GM23338 (cell line): Measurements from ENCODE around the gene QRICH1. TPM values are rescaled to one million over a fixed set of nuclear protein-coding genes. Genes with fewer than 3 reads are reported as not detected.

Source experiments
- ATAC-seq: fragments of 200-7000 bp; cut with Tn5 transposase; 3 replicates; pipeline ENCODE4 v1.9.1; 2020
- DNase-seq: peaks from one replicate; pipeline ENCODE4 v3.0.0-alpha.2; 2015; ENCODE audit warnings: low spot score
- H2AFZ ChIP-seq: fragments of 200-600 bp; sonication (generic); 2 replicates; pipeline ENCODE4 v1.8.0; 2016; ENCODE audit warnings: antibody characterized with exemption, mild to moderate bottlenecking, moderate library complexity
- H3F3A ChIP-seq: fragments of 200-600 bp; sonication (generic); replicated peaks from 2 replicates; pipeline ENCODE4 v1.8.0; 2017; ENCODE audit warnings: antibody characterized with exemption, mixed run types, low read depth
- H3K27ac ChIP-seq: fragments of 200-600 bp; sonication (generic); 2 replicates; pipeline ENCODE4 v1.6.1; 2016; ENCODE audit warnings: low read depth
- H3K27me3 ChIP-seq: fragments of 200-600 bp; sonication (generic); 2 replicates; pipeline ENCODE4 v1.8.0; 2016; ENCODE audit warnings: mild to moderate bottlenecking, mixed run types, moderate library complexity; ENCODE audit not compliant: insufficient read depth
- H3K36me3 ChIP-seq: fragments of 200-600 bp; sonication (generic); 2 replicates; pipeline ENCODE4 v1.8.0; 2016; ENCODE audit warnings: mild to moderate bottlenecking; ENCODE audit not compliant: insufficient read depth
- H3K4me1 ChIP-seq: fragments of 200-600 bp; sonication (generic); 2 replicates; pipeline ENCODE4 v1.8.0; 2016; ENCODE audit warnings: mild to moderate bottlenecking, moderate library complexity; ENCODE audit not compliant: insufficient read depth
- H3K4me2 ChIP-seq: fragments of 200-600 bp; sonication (generic); 2 replicates; pipeline ENCODE4 v1.7.1; 2017; ENCODE audit warnings: mixed run types
- H3K4me3 ChIP-seq: fragments of 200-600 bp; sonication (generic); 2 replicates; pipeline ENCODE4 v1.6.1; 2016; ENCODE audit warnings: mixed run types
- H3K79me2 ChIP-seq: fragments of 200-600 bp; sonication (generic); replicated peaks from 2 replicates; pipeline ENCODE4 v1.8.0; 2017; ENCODE audit warnings: mild to moderate bottlenecking; ENCODE audit not compliant: insufficient read depth
- H3K9me2 ChIP-seq: fragments of 200-600 bp; sonication (generic); 2 replicates; pipeline ENCODE4 v1.8.0; 2017; ENCODE audit not compliant: insufficient read depth
- H4K20me1 ChIP-seq: fragments of 200-600 bp; sonication (generic); replicated peaks from 2 replicates; pipeline ENCODE4 v1.8.0; 2017; ENCODE audit warnings: mild to moderate bottlenecking; ENCODE audit not compliant: insufficient read depth
- H3K27ac Mint-ChIP-seq: 2 replicates; pipeline ENCODE4 v1.8.0; 2020; ENCODE audit warnings: inconsistent platforms, mild to moderate bottlenecking, moderate library complexity, mixed read lengths
- H3K27me3 Mint-ChIP-seq: 3 replicates; pipeline ENCODE4 v1.8.0; 2022; ENCODE audit warnings: low read depth, mild to moderate bottlenecking, moderate library complexity, mixed read lengths, inconsistent platforms; ENCODE audit not compliant: insufficient read depth, poor library complexity
- H3K36me3 Mint-ChIP-seq: 3 replicates; pipeline ENCODE4 v1.8.0; 2021; ENCODE audit warnings: low read depth, mild to moderate bottlenecking, inconsistent platforms, moderate library complexity, mixed read lengths
- H3K4me1 Mint-ChIP-seq: 3 replicates; pipeline ENCODE4 v1.8.0; 2020; ENCODE audit warnings: mild to moderate bottlenecking, inconsistent platforms, mixed read lengths
- H3K4me3 Mint-ChIP-seq: 3 replicates; pipeline ENCODE4 v1.8.0; 2021; ENCODE audit warnings: moderate library complexity, mild to moderate bottlenecking, inconsistent platforms, mixed read lengths
- H3K9me3 Mint-ChIP-seq: 3 replicates; pipeline ENCODE4 v1.8.0; 2020; ENCODE audit warnings: moderate library complexity, mild to moderate bottlenecking, inconsistent platforms, mixed read lengths
- CREB1 ChIP-seq: fragments of 250-450 bp; sonication (Bioruptor Pico); IDR thresholded peaks from 2 replicates; pipeline ENCODE4 v1.5.0; 2020; ENCODE audit warnings: low read depth, mild to moderate bottlenecking, moderate library complexity
- EZH2phosphoT487 ChIP-seq: fragments of 200-600 bp; sonication (generic); IDR thresholded peaks from one replicate; pipeline ENCODE4 v1.8.1; 2018; ENCODE audit warnings: antibody characterized with exemption; ENCODE audit not compliant: unreplicated experiment
- JUNB ChIP-seq: IDR thresholded peaks from one replicate; pipeline ENCODE4 v1.6.1; 2016; ENCODE audit warnings: antibody characterized with exemption; ENCODE audit not compliant: unreplicated experiment
- NANOG ChIP-seq: IDR thresholded peaks from 2 replicates; pipeline ENCODE4 v1.6.1; 2016; ENCODE audit warnings: antibody characterized with exemption, borderline replicate concordance
- POLR2AphosphoS5 ChIP-seq: IDR thresholded peaks from 2 replicates; pipeline ENCODE4 v1.6.1; 2016; ENCODE audit warnings: antibody characterized with exemption, low read depth
- REST ChIP-seq: IDR thresholded peaks from one replicate; pipeline ENCODE4 v1.6.1; 2018; ENCODE audit warnings: antibody characterized with exemption; ENCODE audit not compliant: unreplicated experiment
- STAT1 ChIP-seq: IDR thresholded peaks from one replicate; pipeline ENCODE4 v1.6.1; 2016; ENCODE audit warnings: antibody characterized with exemption; ENCODE audit not compliant: unreplicated experiment
- ZNF114 ChIP-seq: fragments of 250-450 bp; sonication (Bioruptor Pico); IDR thresholded peaks from 2 replicates; pipeline ENCODE4 v1.5.0; 2020; ENCODE audit warnings: mild to moderate bottlenecking, moderate library complexity
- ZNF331 ChIP-seq: fragments of 250-450 bp; sonication (Bioruptor Pico); IDR thresholded peaks from 2 replicates; pipeline ENCODE4 v1.5.0; 2020; ENCODE audit warnings: low read depth, mild to moderate bottlenecking, moderate library complexity
- polyA plus RNA-seq: library from polyadenylated mRNA; unstranded; fragments of >200 nt; fragmentation: Nextera tagmentation; extraction: Ambion mirVana; gene quantifications from 2 replicates; pipeline ENCODE4 v1.2.1, GENCODE V29; 2016
- total RNA-seq: library from RNA; depleted of rRNA; stranded (reverse); fragments of >200 nt; shearing (Covaris generic); gene quantifications from 2 replicates; pipeline ENCODE4 v1.2.3, GENCODE V29; 2014
- TF ChIP-seq, protein P1 (sequence below): fragments of 250-450 bp; sonication (Bioruptor Pico); IDR thresholded peaks from 2 replicates; pipeline ENCODE4 v1.5.0; 2020; ENCODE audit warnings: mild to moderate bottlenecking, moderate library complexity
- TF ChIP-seq, protein P2 (sequence below), 2 experiments: fragments of 200-600 bp in 1 of 2; sonication (generic) in 1 of 2; conservative IDR thresholded peaks; 2 replicates each; pipeline versions ENCODE4 v1.5.1 to v1.6.1; 2016 to 2017; ENCODE audit warnings: antibody characterized with exemption in 2 of 2, low read depth in 2 of 2, mild to moderate bottlenecking in 2 of 2, moderate library complexity in 1 of 2
- TF ChIP-seq, protein P3 (sequence below): IDR thresholded peaks from 2 replicates; pipeline ENCODE4 v1.6.1; 2016; ENCODE audit warnings: antibody characterized with exemption

Gene QRICH1
- total and polyA plus RNA-seq, 2 experiments from 2014 or later = 66.9 to 149 TPM

DNA sequence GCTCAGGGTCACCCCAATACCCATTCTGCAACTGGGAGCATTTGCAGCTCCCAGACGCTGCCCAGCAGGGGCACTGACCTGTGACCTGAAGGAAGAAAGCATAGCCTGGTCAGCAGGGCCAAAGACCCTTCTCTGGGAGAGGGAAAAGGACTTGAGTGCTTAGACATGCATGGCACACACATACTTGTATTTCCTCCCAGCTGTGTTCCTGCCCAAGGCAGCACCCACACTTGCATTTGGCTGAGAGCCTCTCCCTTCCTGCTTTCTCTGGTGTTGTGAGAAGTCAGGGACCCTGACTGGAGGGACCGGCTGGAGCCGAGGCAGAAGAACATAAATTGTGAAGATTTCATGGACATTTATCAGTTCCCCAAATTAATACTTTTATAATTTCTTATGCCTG is 46.2 kb upstream of the QRICH1 start (continued):
- TF ChIP-seq, protein P1, sequence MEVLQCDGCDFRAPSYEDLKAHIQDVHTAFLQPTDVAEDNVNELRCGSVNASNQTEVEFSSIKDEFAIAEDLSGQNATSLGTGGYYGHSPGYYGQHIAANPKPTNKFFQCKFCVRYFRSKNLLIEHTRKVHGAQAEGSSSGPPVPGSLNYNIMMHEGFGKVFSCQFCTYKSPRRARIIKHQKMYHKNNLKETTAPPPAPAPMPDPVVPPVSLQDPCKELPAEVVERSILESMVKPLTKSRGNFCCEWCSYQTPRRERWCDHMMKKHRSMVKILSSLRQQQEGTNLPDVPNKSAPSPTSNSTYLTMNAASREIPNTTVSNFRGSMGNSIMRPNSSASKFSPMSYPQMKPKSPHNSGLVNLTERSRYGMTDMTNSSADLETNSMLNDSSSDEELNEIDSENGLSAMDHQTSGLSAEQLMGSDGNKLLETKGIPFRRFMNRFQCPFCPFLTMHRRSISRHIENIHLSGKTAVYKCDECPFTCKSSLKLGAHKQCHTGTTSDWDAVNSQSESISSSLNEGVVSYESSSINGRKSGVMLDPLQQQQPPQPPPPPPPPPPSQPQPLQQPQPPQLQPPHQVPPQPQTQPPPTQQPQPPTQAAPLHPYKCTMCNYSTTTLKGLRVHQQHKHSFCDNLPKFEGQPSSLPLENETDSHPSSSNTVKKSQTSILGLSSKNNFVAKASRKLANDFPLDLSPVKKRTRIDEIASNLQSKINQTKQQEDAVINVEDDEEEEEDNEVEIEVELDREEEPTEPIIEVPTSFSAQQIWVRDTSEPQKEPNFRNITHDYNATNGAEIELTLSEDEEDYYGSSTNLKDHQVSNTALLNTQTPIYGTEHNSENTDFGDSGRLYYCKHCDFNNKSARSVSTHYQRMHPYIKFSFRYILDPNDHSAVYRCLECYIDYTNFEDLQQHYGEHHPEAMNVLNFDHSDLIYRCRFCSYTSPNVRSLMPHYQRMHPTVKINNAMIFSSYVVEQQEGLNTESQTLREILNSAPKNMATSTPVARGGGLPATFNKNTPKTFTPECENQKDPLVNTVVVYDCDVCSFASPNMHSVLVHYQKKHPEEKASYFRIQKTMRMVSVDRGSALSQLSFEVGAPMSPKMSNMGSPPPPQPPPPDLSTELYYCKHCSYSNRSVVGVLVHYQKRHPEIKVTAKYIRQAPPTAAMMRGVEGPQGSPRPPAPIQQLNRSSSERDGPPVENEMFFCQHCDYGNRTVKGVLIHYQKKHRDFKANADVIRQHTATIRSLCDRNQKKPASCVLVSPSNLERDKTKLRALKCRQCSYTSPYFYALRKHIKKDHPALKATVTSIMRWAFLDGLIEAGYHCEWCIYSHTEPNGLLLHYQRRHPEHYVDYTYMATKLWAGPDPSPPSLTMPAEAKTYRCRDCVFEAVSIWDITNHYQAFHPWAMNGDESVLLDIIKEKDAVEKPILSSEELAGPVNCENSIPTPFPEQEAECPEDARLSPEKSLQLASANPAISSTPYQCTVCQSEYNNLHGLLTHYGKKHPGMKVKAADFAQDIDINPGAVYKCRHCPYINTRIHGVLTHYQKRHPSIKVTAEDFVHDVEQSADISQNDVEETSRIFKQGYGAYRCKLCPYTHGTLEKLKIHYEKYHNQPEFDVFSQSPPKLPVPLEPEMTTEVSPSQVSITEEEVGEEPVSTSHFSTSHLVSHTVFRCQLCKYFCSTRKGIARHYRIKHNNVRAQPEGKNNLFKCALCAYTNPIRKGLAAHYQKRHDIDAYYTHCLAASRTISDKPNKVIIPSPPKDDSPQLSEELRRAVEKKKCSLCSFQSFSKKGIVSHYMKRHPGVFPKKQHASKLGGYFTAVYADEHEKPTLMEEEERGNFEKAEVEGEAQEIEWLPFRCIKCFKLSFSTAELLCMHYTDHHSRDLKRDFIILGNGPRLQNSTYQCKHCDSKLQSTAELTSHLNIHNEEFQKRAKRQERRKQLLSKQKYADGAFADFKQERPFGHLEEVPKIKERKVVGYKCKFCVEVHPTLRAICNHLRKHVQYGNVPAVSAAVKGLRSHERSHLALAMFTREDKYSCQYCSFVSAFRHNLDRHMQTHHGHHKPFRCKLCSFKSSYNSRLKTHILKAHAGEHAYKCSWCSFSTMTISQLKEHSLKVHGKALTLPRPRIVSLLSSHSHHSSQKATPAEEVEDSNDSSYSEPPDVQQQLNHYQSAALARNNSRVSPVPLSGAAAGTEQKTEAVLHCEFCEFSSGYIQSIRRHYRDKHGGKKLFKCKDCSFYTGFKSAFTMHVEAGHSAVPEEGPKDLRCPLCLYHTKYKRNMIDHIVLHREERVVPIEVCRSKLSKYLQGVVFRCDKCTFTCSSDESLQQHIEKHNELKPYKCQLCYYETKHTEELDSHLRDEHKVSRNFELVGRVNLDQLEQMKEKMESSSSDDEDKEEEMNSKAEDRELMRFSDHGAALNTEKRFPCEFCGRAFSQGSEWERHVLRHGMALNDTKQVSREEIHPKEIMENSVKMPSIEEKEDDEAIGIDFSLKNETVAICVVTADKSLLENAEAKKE (CRISPR knock-in tag) = no peak
- TF ChIP-seq EZH2phosphoT487 (no peak), JUNB (no peak), ZNF114 (CRISPR knock-in tag) (no peak), POLR2AphosphoS5 (no peak)
- TF ChIP-seq, protein P2, sequence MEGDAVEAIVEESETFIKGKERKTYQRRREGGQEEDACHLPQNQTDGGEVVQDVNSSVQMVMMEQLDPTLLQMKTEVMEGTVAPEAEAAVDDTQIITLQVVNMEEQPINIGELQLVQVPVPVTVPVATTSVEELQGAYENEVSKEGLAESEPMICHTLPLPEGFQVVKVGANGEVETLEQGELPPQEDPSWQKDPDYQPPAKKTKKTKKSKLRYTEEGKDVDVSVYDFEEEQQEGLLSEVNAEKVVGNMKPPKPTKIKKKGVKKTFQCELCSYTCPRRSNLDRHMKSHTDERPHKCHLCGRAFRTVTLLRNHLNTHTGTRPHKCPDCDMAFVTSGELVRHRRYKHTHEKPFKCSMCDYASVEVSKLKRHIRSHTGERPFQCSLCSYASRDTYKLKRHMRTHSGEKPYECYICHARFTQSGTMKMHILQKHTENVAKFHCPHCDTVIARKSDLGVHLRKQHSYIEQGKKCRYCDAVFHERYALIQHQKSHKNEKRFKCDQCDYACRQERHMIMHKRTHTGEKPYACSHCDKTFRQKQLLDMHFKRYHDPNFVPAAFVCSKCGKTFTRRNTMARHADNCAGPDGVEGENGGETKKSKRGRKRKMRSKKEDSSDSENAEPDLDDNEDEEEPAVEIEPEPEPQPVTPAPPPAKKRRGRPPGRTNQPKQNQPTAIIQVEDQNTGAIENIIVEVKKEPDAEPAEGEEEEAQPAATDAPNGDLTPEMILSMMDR (conservative IDR thresholded peaks at IDR 0.05; ENCODE audit: low read depth in 2 of 2) = no peak

- peaks cover 7% of the 10 kb centered on the region; the same call in 1 of the 2 replicates for H3K4me1 ChIP-seq
- H3K27ac ChIP-seq = no peak overlapping the region
- no peaks in the 10 kb centered on the region for H3K36me3 ChIP-seq
- H3K27me3 ChIP-seq = no peaks in the 10 kb centered on the region
- Mint-ChIP-seq H3K36me3 (no peaks in the 10 kb centered on the region), H3K9me3 (peaks cover 5% of the 10 kb centered on the region), H3K4me1 (peaks cover 18% of the 10 kb centered on the region), H3K4me3 (no peak overlapping the region), H3K27ac (no peak overlapping the region), H3K27me3 (peaks cover 2% of the 10 kb centered on the region)
- no peaks in the 10 kb centered on the region; the same call in 1 of the 2 replicates for H3K79me2 ChIP-seq
- no peaks in the 10 kb centered on the region for H3F3A ChIP-seq
- no peak overlapping the region for H2AFZ ChIP-seq
- H4K20me1 ChIP-seq = no peaks in the 10 kb centered on the region
- no peak overlapping the region for H3K4me3 ChIP-seq
- ATAC-seq = no peak
- no peak for DNase-seq
- H3K9me2 ChIP-seq = no peaks in the 10 kb centered on the region
- H3K4me2 ChIP-seq = no peak overlapping the region
- no peak for TF ChIP-seq CREB1
- no peak for TF ChIP-seq STAT1
- TF ChIP-seq NANOG = no peak
- no peak for TF ChIP-seq ZNF331
- TF ChIP-seq REST = no peak
- TF ChIP-seq, protein P3, sequence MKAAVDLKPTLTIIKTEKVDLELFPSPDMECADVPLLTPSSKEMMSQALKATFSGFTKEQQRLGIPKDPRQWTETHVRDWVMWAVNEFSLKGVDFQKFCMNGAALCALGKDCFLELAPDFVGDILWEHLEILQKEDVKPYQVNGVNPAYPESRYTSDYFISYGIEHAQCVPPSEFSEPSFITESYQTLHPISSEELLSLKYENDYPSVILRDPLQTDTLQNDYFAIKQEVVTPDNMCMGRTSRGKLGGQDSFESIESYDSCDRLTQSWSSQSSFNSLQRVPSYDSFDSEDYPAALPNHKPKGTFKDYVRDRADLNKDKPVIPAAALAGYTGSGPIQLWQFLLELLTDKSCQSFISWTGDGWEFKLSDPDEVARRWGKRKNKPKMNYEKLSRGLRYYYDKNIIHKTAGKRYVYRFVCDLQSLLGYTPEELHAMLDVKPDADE = no peak
- TF ChIP-seq POLR2AphosphoS5 = no peak
- TF ChIP-seq EZH2phosphoT487 = no peak
- TF ChIP-seq JUNB = no peak
Observed at GRCh38 chr3:49135499-49135898, 41.6 kb upstream of the QRICH1 start.
